ENCODE results near the gene EXT2. TPM values are rescaled to one million over a fixed set of nuclear protein-coding genes. Genes with fewer than 3 reads are reported as not detected.

EXT2 gene
- total RNA-seq, 1 experiment from 2014 or later: 42.9 TPM

DNA sequence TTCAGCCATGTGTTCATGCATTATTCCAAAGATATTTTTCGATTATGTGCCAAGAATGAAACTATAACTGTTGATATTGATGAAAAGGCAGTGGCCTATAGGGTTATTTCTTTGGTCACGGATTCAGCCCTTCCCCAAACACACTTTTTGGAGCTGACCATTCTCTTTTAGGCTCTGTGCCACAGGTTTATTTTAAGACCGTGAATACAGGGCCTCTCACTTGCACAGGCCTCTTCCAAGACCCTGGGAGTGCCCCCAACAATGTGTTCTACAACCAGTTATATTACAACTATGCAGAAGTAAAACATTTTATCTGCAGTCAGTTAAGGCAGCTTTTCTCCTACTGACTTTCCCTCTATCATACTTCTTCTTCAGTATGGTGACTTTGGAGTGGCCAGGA is 109.9 kb downstream of the EXT2 start:
- H2BK20ac ChIP-seq (ENCODE audit: low read depth, low read length, poor library complexity, severe bottlenecking): no peak overlapping the region
- H3K9me3 ChIP-seq (ENCODE audit: control insufficient read depth, low read depth, low read length): no peaks in the 10 kb centered on the region
- DNase-seq: no peak
- Mint-ChIP-seq H3K36me3 (ENCODE audit: insufficient read depth in 1 of 3, low read depth in 3 of 3) (peaks cover 0 to 6% (median 0%) of the 10 kb centered on the region in 3 experiments; a peak in 2 of 7 replicates), H3K4me1 (peaks cover 8 to 26% of the 10 kb centered on the region in 2 experiments), H3K9me3 (no peaks in the 10 kb centered on the region), H3K27me3 (ENCODE audit: low read depth) (no peaks in the 10 kb centered on the region), H3K27ac (no peak overlapping the region), H3K4me3 (no peak overlapping the region)
- no peaks in the 10 kb centered on the region for H3K27me3 ChIP-seq (ENCODE audit: insufficient read depth, low read length)
- H4K5ac ChIP-seq (ENCODE audit: insufficient read length, low read depth, low read length): no peak overlapping the region
- no peak overlapping the region for H4K8ac ChIP-seq (replicated peaks; ENCODE audit: insufficient read length, low read depth, low read length)
- no peaks in the 10 kb centered on the region for H3K23me2 ChIP-seq (ENCODE audit: insufficient read length, low read depth, low read length, poor library complexity, severe bottlenecking)
- H3K27ac ChIP-seq (ENCODE audit: insufficient read length, low read depth, low read length): no peak overlapping the region
- no peak overlapping the region for H3K4me2 ChIP-seq (ENCODE audit: insufficient read depth, insufficient read length, low read length)
- no peak overlapping the region for H3K4ac ChIP-seq (ENCODE audit: low read depth, low read length)
- H3T11ph ChIP-seq (ENCODE audit: low read length): no peak overlapping the region
- H2AK5ac ChIP-seq (ENCODE audit: insufficient read length, low read length): no peak overlapping the region
- no peak overlapping the region for H2BK120ac ChIP-seq (ENCODE audit: low read depth, low read length, poor library complexity, severe bottlenecking)
- H3K4me1 ChIP-seq (ENCODE audit: insufficient read depth, low read length): peaks cover 5% of the 10 kb centered on the region; the same call in 1 of the 2 replicates
- no peak overlapping the region for H4K91ac ChIP-seq (ENCODE audit: insufficient read length, low read depth, low read length)
- H3K14ac ChIP-seq (ENCODE audit: insufficient read depth, low read length): no peak overlapping the region
- no peak overlapping the region for H2AFZ ChIP-seq (ENCODE audit: low read length)
- TF ChIP-seq, protein P1, sequence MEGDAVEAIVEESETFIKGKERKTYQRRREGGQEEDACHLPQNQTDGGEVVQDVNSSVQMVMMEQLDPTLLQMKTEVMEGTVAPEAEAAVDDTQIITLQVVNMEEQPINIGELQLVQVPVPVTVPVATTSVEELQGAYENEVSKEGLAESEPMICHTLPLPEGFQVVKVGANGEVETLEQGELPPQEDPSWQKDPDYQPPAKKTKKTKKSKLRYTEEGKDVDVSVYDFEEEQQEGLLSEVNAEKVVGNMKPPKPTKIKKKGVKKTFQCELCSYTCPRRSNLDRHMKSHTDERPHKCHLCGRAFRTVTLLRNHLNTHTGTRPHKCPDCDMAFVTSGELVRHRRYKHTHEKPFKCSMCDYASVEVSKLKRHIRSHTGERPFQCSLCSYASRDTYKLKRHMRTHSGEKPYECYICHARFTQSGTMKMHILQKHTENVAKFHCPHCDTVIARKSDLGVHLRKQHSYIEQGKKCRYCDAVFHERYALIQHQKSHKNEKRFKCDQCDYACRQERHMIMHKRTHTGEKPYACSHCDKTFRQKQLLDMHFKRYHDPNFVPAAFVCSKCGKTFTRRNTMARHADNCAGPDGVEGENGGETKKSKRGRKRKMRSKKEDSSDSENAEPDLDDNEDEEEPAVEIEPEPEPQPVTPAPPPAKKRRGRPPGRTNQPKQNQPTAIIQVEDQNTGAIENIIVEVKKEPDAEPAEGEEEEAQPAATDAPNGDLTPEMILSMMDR (conservative IDR thresholded peaks at IDR 0.05): no peak
- no peaks in the 10 kb centered on the region for H3K79me1 ChIP-seq (ENCODE audit: insufficient read depth, low read depth, low read length, poor library complexity, severe bottlenecking)
- no peaks in the 10 kb centered on the region for H3K79me2 ChIP-seq (ENCODE audit: insufficient read depth, low read length)
- no peak overlapping the region for H3K18ac ChIP-seq (ENCODE audit: insufficient read length, low read depth, low read length)
- H3K23ac ChIP-seq (ENCODE audit: insufficient read length, low read depth, low read length): no peak overlapping the region
- no peak overlapping the region for H3K56ac ChIP-seq (ENCODE audit: insufficient read length, low read depth, low read length)
- H2BK5ac ChIP-seq (ENCODE audit: insufficient read length, low read length): no peak overlapping the region
- H2BK12ac ChIP-seq (ENCODE audit: insufficient read length, low read depth, low read length): no peak overlapping the region
- no peaks in the 10 kb centered on the region for H4K20me1 ChIP-seq (ENCODE audit: control insufficient read depth, insufficient read depth, insufficient read length)
- H2BK15ac ChIP-seq (ENCODE audit: low read depth, low read length): no peak overlapping the region
- no CpG with 5 or more reads among the region's 3 CpGs for WGBS (ENCODE audit: extremely low coverage, insufficient read length, low lambda C conversion rate)
- no peak overlapping the region for H3K9ac ChIP-seq (ENCODE audit: extremely low read depth, insufficient read length, low read length)
